ENCODE results near the gene KIF9.
"Not testable (repeated sequence)": the region's sequence is repeated elsewhere in the genome, so short reads cannot be mapped to it uniquely, and the experiment has no call there.

Gene KIF9

GRCh38 chr3:47247131-47248064 lies 35.2 kb downstream of the KIF9 start:
- no peak for DNase-seq

- no peak for DNase-seq
Observed at GRCh38 chr3:47245271-47245670, 37.3 kb downstream of the KIF9 start.

- DNase-seq, result no peak
Observed at GRCh38 chr3:47244531-47245100, 38.0 kb downstream of the KIF9 start.

GRCh38 chr3:47243419-47244147 lies 39.0 kb downstream of the KIF9 start:
- no peak for DNase-seq

GRCh38 chr3:47239929-47240328 lies 42.7 kb downstream of the KIF9 start:
- no peak for DNase-seq

GRCh38 chr3:47238017-47238416 lies 44.6 kb downstream of the KIF9 start:
- DNase-seq, result no peak

GRCh38 chr3:47228088-47228487 lies 54.5 kb downstream of the KIF9 start:
- DNase-seq, result no peak

GRCh38 chr3:47227678-47228077 lies 54.9 kb downstream of the KIF9 start:
- no peak for DNase-seq

GRCh38 chr3:47225310-47225906 lies 57.2 kb downstream of the KIF9 start:
- DNase-seq, result no peak

GRCh38 chr3:47223755-47224154 lies 58.8 kb downstream of the KIF9 start:
- no peak for DNase-seq

GRCh38 chr3:47221798-47222197 lies 60.8 kb downstream of the KIF9 start:
- no peak for DNase-seq

- DNase-seq, result no peak
Observed at GRCh38 chr3:47210863-47211405, 71.7 kb downstream of the KIF9 start.

GRCh38 chr3:47206022-47206421 lies 76.6 kb downstream of the KIF9 start:
- not testable (repeated sequence) for DNase-seq

GRCh38 chr3:47204875-47205274 lies 77.7 kb downstream of the KIF9 start:
- no peak for DNase-seq

GRCh38 chr3:47202542-47202941 lies 80.1 kb downstream of the KIF9 start:
- no peak for DNase-seq

- DNase-seq, result no peak
Observed at GRCh38 chr3:47197287-47197686, 85.3 kb downstream of the KIF9 start.

- no peak for DNase-seq
Observed at GRCh38 chr3:47194994-47195393, 87.6 kb downstream of the KIF9 start.

- DNase-seq, result no peak
Observed at GRCh38 chr3:47193871-47194859, 88.4 kb downstream of the KIF9 start.

GRCh38 chr3:47186285-47186684 lies 96.3 kb downstream of the KIF9 start:
- DNase-seq, result no peak

- DNase-seq, result not testable (repeated sequence)
Observed at GRCh38 chr3:47181685-47182084, 100.9 kb downstream of the KIF9 start.

- DNase-seq, result not testable (repeated sequence)
Observed at GRCh38 chr3:47180011-47180410, 102.6 kb downstream of the KIF9 start.

Data from activated naive CD4-positive, alpha-beta T cell (primary cell).